HepG2 (cell line): ENCODE data around the gene RAMP1. TPM values are rescaled to one million over a fixed set of nuclear protein-coding genes. Genes with fewer than 3 reads are reported as not detected.

ENCODE experiments used
- ATAC-seq: fragments of 200-7000 bp; cut with Tn5 transposase; 3 replicates; pipeline ENCODE4 v1.9.1; 2020; ENCODE audit warnings: mild to moderate bottlenecking, moderate library complexity
- BruUV-seq: library from RNA; stranded (reverse); fragments of 400-500 nt; replicated peaks from 2 replicates; lab custom pipeline; 2021; lab: Mats Ljungman, UMichigan
- CTCF ChIA-PET: fragments of 300-600 bp; formaldehyde crosslinking; extraction: SDS; loops from one replicate; lab custom pipeline; 2021; ENCODE audit warnings: low total read pairs, inconsistent platforms, low intra/inter-chr PET ratio; lab: Yijun Ruan, JAX
- POLR2A ChIA-PET: fragments of 350-600 bp; sonication (Branson Sonifier 250); formaldehyde crosslinking; loops from one replicate; lab custom pipeline; 2020; ENCODE audit warnings: antibody characterized with exemption, inconsistent platforms; lab: Yijun Ruan, JAX
- DNase-seq: peaks from one replicate; pipeline ENCODE4 v3.0.0-alpha.2; 2015; ENCODE audit warnings: low spot score
- FAIRE-seq: peaks from 3 replicates; lab custom pipeline; 2011; peaks lifted over from hg19 to GRCh38; lab: Jason Lieb, UNC
- H2AFZ ChIP-seq: one replicate; pipeline ENCODE4 v1.6.1; 2011; ENCODE audit warnings: low read length, inconsistent platforms
- H3K27ac ChIP-seq: fragments of 300-600 bp; 3 replicates; pipeline ENCODE4 v1.8.0; 2011; ENCODE audit warnings: mixed run types, mild to moderate bottlenecking, mixed read lengths, low read length, inconsistent platforms; ENCODE audit not compliant: insufficient read depth; ENCODE audit errors: extremely low read length
- H3K27me3 ChIP-seq, 2 experiments: fragments of 200-600 bp in 1 of 2; 2 replicates in 1 of 2; 3 replicates in 1 of 2; pipeline versions ENCODE4 v1.6.0 to v1.8.0; 2011; ENCODE audit warnings: low read length in 2 of 2, mild to moderate bottlenecking in 2 of 2, moderate library complexity in 2 of 2, inconsistent platforms in 1 of 2; ENCODE audit not compliant: insufficient read depth in 2 of 2, control insufficient read depth in 1 of 2
- H3K36me3 ChIP-seq, 2 experiments: fragments of 200-600 bp in 1 of 2; replicated peaks in 1 of 2; 2 replicates in 1 of 2; 3 replicates in 1 of 2; pipeline versions ENCODE4 v1.5.1 to v1.8.0; 2011; ENCODE audit warnings: low read length in 2 of 2, inconsistent platforms in 1 of 2; ENCODE audit not compliant: insufficient read depth in 2 of 2, control insufficient read depth in 1 of 2
- H3K4me1 ChIP-seq: 2 replicates; pipeline ENCODE4 v1.5.1; 2012; ENCODE audit warnings: low read length, inconsistent platforms; ENCODE audit not compliant: insufficient read depth
- H3K4me2 ChIP-seq: 2 replicates; pipeline ENCODE4 v1.6.0; 2011; ENCODE audit warnings: low read depth, low read length, inconsistent platforms
- H3K4me3 ChIP-seq, 3 experiments: fragments of 200-600 bp in 1 of 3; sonication (generic), shearing (Covaris generic) in 1 of 3; replicated peaks in 1 of 3; 2 replicates each; pipeline ENCODE4 v1.5.1; 2011 to 2016; ENCODE audit warnings: low read length in 3 of 3, inconsistent platforms in 2 of 3, low read depth in 2 of 3, mild to moderate bottlenecking in 2 of 3, control low read depth in 1 of 3, mixed read lengths in 1 of 3; ENCODE audit not compliant: insufficient read depth in 1 of 3
- H3K79me2 ChIP-seq: one replicate; pipeline ENCODE4 v1.6.1; 2011; ENCODE audit warnings: low read length, inconsistent platforms; ENCODE audit not compliant: insufficient read depth
- H3K9ac ChIP-seq: 2 replicates; pipeline ENCODE4 v1.6.0; 2011; ENCODE audit warnings: mild to moderate bottlenecking, low read depth, low read length, inconsistent platforms; ENCODE audit not compliant: insufficient read depth
- H3K9me3 ChIP-seq: 2 replicates; pipeline ENCODE4 v1.5.1; 2012; ENCODE audit warnings: mild to moderate bottlenecking, low read length
- H4K20me1 ChIP-seq: 2 replicates; pipeline ENCODE4 v1.6.0; 2011; ENCODE audit warnings: inconsistent platforms, mild to moderate bottlenecking, low read length, moderate library complexity; ENCODE audit not compliant: insufficient read depth
- BCL6 ChIP-seq: IDR thresholded peaks from 2 replicates; pipeline ENCODE4 v1.6.1; 2016; ENCODE audit warnings: missing genetic modification reagents, missing compliant biosample characterization
- GATAD2A ChIP-seq: IDR thresholded peaks from 2 replicates; pipeline ENCODE4 v1.6.1; 2016
- JUNB ChIP-seq: sonication (generic); formaldehyde crosslinking; IDR thresholded peaks from 2 replicates; pipeline ENCODE4 v1.8.0; 2022; ENCODE audit warnings: missing genetic modification reagents, mild to moderate bottlenecking, borderline replicate concordance
- MIER3 ChIP-seq: IDR thresholded peaks from 2 replicates; pipeline ENCODE4 v1.6.1; 2016; ENCODE audit warnings: missing compliant biosample characterization, borderline replicate concordance
- RBM39 ChIP-seq: fragments of 200-400 bp; formaldehyde crosslinking; IDR thresholded peaks from one replicate; pipeline ENCODE4 v1.6.1; 2018; ENCODE audit warnings: antibody characterized with exemption, mild to moderate bottlenecking, low read depth, low read length; ENCODE audit not compliant: poor library complexity, severe bottlenecking
- SIX1 ChIP-seq: sonication (generic); formaldehyde crosslinking; IDR thresholded peaks from 2 replicates; pipeline ENCODE4 v1.4.0; 2020; ENCODE audit warnings: missing genetic modification reagents, borderline replicate concordance
- SRF ChIP-seq: IDR thresholded peaks from 2 replicates; pipeline ENCODE4 v1.6.1; 2011; ENCODE audit warnings: mild to moderate bottlenecking, low read depth, low read length, moderate library complexity
- SRSF1 ChIP-seq: fragments of 200-400 bp; formaldehyde crosslinking; optimal IDR thresholded peaks from 2 replicates; pipeline ENCODE3; 2017; ENCODE audit warnings: mild to moderate bottlenecking, low read depth, low read length, moderate library complexity
- ZKSCAN5 ChIP-seq: sonication (generic); formaldehyde crosslinking; IDR thresholded peaks from 2 replicates; pipeline ENCODE4 v1.5.1; 2020; ENCODE audit warnings: mild to moderate bottlenecking, missing genetic modification reagents
- ZNF143 ChIP-seq: sonication (generic); formaldehyde crosslinking; IDR thresholded peaks from 2 replicates; pipeline ENCODE4 v1.4.0; 2020; ENCODE audit warnings: missing genetic modification reagents
- ZNF180 ChIP-seq: sonication (generic); formaldehyde crosslinking; IDR thresholded peaks from 2 replicates; pipeline ENCODE4 v1.4.0; 2020; ENCODE audit warnings: low read depth, missing genetic modification reagents, borderline replicate concordance
- ZNF883 ChIP-seq: sonication (generic); formaldehyde crosslinking; IDR thresholded peaks from 2 replicates; pipeline ENCODE4 v1.5.1; 2020; ENCODE audit warnings: mild to moderate bottlenecking, missing genetic modification reagents; ENCODE audit errors: not compliant biosample characterization
- WGBS: methylation state at CpG from one replicate; pipeline ENCODE4 v1.1.6; 2017; ENCODE audit warnings: low lambda C conversion rate; 5-methylcytosine and 5-hydroxymethylcytosine counted together
- in situ Hi-C: cut with HindIII; loops from 2 replicates; pipeline ENCODE4 v1.10.0; 2017; ENCODE audit warnings: low pct_unique_long_range_greater_than_20kb; ENCODE audit not compliant: extremely low pct_ligation_motif_present
- intact Hi-C: fragments of 100-400 bp; cut with micrococcal nuclease; formaldehyde crosslinking; loops from one replicate; pipeline ENCODE4 v1.10.0; 2022; ENCODE audit not compliant: unreplicated experiment
- polyA plus RNA-seq, 8 experiments: library from polyadenylated mRNA; depleted of rRNA in 3 of 8; stranded (reverse) in 7 of 8; unstranded in 1 of 8; fragments of >200 nt; fragmentation: Illumina TruSeq in 4 of 8; extraction: Trizol in 4 of 8; gene quantifications; 2 replicates each; pipeline versions ENCODE4 v1.2.1 to v1.2.3, GENCODE V29; 2011 to 2016; ENCODE audit warnings: low read depth in 4 of 8, missing spikeins in 1 of 8, mixed read lengths in 1 of 8; ENCODE audit not compliant: insufficient read depth in 1 of 8
- total RNA-seq, 5 experiments: library from RNA; depleted of rRNA; stranded (reverse); fragments of >200 nt; fragmentation: Illumina TruSeq; extraction: Trizol; gene quantifications; 2 replicates each; pipeline ENCODE4 v1.2.3, GENCODE V29; 2016; ENCODE audit warnings: low read depth in 1 of 5
- TF ChIP-seq, protein P1 (sequence below): sonication (generic); formaldehyde crosslinking; IDR thresholded peaks from 2 replicates; pipeline ENCODE4 v1.8.0; 2023; ENCODE audit warnings: mild to moderate bottlenecking, missing genetic modification reagents
- TF ChIP-seq, protein P2 (sequence below): sonication (generic); formaldehyde crosslinking; IDR thresholded peaks from 2 replicates; pipeline ENCODE4 v1.4.0; 2020; ENCODE audit warnings: mild to moderate bottlenecking, missing genetic modification reagents, borderline replicate concordance

RAMP1 gene
- total and polyA plus RNA-seq, 2 of the 13 experiments (the other 11 are each of a cell fraction or from before 2014, with no cell fraction given): 0.29 to 0.61 TPM

DNA sequence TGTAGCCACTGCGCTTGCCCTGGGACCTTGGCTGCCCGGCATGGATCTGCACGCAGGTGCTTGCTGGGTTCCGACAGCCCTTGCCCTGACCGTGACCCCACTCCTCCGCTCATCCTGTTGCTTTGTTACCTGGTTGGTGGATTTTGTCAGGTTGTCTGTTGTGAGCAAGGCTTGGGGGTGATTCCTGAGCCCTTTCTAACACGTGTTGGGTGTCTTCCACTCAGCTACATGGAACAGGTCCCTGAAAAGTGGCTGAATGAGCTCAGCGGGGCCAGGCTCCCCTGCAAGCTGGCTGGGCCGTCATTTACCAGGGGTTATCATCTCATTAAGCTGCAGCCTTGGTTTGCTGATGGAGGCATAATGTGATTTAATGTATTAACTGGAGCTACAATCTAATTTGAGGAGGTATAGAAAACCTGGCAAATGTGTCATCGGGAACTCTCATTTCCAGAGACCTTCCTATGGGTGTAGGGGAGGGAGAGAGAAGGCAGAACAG is 24.6 kb downstream of the RAMP1 start (continued):
- TF ChIP-seq ZNF883 (no peak), SRF (no peak), SRSF1 (no peak), ZNF143 (no peak)

DNA sequence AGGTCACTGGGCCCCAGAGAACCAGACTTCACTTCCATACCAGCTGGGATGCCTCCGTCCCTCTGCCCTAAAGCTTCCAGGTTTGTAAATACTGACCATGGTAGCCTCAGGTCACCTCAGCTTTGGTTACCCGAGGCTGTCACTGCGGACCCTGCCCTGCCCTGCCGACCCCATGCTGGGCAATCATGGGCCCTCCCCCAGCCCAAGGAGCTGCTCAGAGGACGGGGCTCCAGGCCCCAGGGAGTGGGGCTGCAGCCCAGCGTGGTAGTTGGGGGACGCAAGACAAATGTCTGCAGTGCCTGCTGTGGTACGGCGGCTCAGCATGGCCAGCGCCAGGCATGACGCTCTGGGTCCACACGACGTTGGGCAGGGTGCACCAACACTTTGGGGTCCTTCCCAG is 25.3 kb downstream of the RAMP1 start:
- ChIA-PET POLR2A (no interaction called here), CTCF (no interaction called here)
- Histone ChIP-seq H3K4me1 (peaks cover 24% of the 10 kb centered on the region; the same call in 1 of the 2 replicates), H3K27ac (no peak overlapping the region), H3K9ac (no peak overlapping the region), H3K27me3 (peaks cover 12 to 30% of the 10 kb centered on the region in 2 experiments), H3K79me2 (no peaks in the 10 kb centered on the region), H4K20me1 (no peaks in the 10 kb centered on the region), H3K4me3 (no peak overlapping the region), H3K9me3 (no peaks in the 10 kb centered on the region), H3K4me2 (no peak overlapping the region), H3K36me3 (no peaks in the 10 kb centered on the region), H2AFZ (no peak overlapping the region)
- TF ChIP-seq JUNB (CRISPR knock-in tag) (no peak), BCL6 (CRISPR knock-in tag) (no peak), ZNF180 (CRISPR knock-in tag) (no peak), GATAD2A (CRISPR knock-in tag) (no peak), ZKSCAN5 (CRISPR knock-in tag) (no peak), RBM39 (no peak), MIER3 (CRISPR knock-in tag) (no peak), SIX1 (CRISPR knock-in tag) (no peak)
- TF ChIP-seq, protein P1, sequence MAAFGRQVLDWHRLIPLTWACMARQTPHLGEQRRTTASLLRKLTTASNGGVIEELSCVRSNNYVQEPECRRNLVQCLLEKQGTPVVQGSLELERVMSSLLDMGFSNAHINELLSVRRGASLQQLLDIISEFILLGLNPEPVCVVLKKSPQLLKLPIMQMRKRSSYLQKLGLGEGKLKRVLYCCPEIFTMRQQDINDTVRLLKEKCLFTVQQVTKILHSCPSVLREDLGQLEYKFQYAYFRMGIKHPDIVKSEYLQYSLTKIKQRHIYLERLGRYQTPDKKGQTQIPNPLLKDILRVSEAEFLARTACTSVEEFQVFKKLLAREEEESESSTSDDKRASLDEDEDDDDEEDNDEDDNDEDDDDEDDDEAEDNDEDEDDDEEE (CRISPR knock-in tag): no peak
- TF ChIP-seq, protein P2, sequence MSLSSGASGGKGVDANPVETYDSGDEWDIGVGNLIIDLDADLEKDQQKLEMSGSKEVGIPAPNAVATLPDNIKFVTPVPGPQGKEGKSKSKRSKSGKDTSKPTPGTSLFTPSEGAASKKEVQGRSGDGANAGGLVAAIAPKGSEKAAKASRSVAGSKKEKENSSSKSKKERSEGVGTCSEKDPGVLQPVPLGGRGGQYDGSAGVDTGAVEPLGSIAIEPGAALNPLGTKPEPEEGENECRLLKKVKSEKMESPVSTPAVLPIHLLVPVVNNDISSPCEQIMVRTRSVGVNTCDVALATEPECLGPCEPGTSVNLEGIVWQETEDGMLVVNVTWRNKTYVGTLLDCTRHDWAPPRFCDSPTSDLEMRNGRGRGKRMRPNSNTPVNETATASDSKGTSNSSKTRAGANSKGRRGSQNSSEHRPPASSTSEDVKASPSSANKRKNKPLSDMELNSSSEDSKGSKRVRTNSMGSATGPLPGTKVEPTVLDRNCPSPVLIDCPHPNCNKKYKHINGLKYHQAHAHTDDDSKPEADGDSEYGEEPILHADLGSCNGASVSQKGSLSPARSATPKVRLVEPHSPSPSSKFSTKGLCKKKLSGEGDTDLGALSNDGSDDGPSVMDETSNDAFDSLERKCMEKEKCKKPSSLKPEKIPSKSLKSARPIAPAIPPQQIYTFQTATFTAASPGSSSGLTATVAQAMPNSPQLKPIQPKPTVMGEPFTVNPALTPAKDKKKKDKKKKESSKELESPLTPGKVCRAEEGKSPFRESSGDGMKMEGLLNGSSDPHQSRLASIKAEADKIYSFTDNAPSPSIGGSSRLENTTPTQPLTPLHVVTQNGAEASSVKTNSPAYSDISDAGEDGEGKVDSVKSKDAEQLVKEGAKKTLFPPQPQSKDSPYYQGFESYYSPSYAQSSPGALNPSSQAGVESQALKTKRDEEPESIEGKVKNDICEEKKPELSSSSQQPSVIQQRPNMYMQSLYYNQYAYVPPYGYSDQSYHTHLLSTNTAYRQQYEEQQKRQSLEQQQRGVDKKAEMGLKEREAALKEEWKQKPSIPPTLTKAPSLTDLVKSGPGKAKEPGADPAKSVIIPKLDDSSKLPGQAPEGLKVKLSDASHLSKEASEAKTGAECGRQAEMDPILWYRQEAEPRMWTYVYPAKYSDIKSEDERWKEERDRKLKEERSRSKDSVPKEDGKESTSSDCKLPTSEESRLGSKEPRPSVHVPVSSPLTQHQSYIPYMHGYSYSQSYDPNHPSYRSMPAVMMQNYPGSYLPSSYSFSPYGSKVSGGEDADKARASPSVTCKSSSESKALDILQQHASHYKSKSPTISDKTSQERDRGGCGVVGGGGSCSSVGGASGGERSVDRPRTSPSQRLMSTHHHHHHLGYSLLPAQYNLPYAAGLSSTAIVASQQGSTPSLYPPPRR: no peak
- no peak for ATAC-seq
- no peak for FAIRE-seq
- no peak for DNase-seq
- intact Hi-C loops (no loop called here), in situ Hi-C loops (no loop called here)
- WGBS: 32% methylated on average over 2 of the region's 13 CpGs
- BruUV-seq: no TSS peak
